ENCODE results near the gene ACP6. TPM values are rescaled to one million over a fixed set of nuclear protein-coding genes. Genes with fewer than 3 reads are reported as not detected.
A peak's percentile ranks its signal among the peaks of the same experiment; 100 is the strongest.
"Not testable (repeated sequence)": the region's sequence is repeated elsewhere in the genome, so short reads cannot be mapped to it uniquely, and the experiment has no call there.

The ACP6 gene
- total RNA-seq, 2 donors from 2014 or later, result 24.5 to 31.0 TPM

- ATAC-seq (replicated peaks in 1 of 2), result no peak
- no peak overlapping the region for H3K4me3 Mint-ChIP-seq
These were observed 44.0 kb downstream of the ACP6 start for GRCh38 chr1:147626291-147626690.

GRCh38 chr1:147625362-147625995, 44.8 kb downstream of the ACP6 start:
- peaks cover 31% of the 10 kb centered on the region for H3K4me1 Mint-ChIP-seq (ENCODE audit: low read depth)
- H3K36me3 Mint-ChIP-seq (ENCODE audit: insufficient read depth in 2 of 2), result peaks cover 3 to 4% of the 10 kb centered on the region in 2 donors
- peak overlapping the region; percentile 5 for H3K27ac Mint-ChIP-seq
- no peaks in the 10 kb centered on the region for H3K27me3 Mint-ChIP-seq (ENCODE audit: low read depth)
- H3K4me3 Mint-ChIP-seq, result no peak overlapping the region
- ATAC-seq (replicated peaks in 1 of 2) (no peak), DNase-seq (no peak)
- H3K9me3 Mint-ChIP-seq, result no peaks in the 10 kb centered on the region

More at GRCh38 chr1:147626291-147626690, 44.0 kb downstream of the ACP6 start:
- no peaks in the 10 kb centered on the region for H3K27me3 Mint-ChIP-seq (ENCODE audit: low read depth)
- peaks cover 0 to 3% of the 10 kb centered on the region in 2 donors for H3K36me3 Mint-ChIP-seq (ENCODE audit: insufficient read depth in 2 of 2)
- H3K27ac Mint-ChIP-seq, result no peak overlapping the region
- peaks cover 31% of the 10 kb centered on the region for H3K4me1 Mint-ChIP-seq (ENCODE audit: low read depth)
- no peaks in the 10 kb centered on the region for H3K9me3 Mint-ChIP-seq
- no peak for DNase-seq

- H3K4me3 Mint-ChIP-seq, result no peak overlapping the region
- no peak for ATAC-seq (replicated peaks in 1 of 2)
These were observed 45.8 kb downstream of the ACP6 start for GRCh38 chr1:147624529-147624928.

GRCh38 chr1:147624011-147624410, 46.3 kb downstream of the ACP6 start:
- peaks cover 31% of the 10 kb centered on the region for H3K4me1 Mint-ChIP-seq (ENCODE audit: low read depth)
- ATAC-seq (replicated peaks in 1 of 2), result no peak
- no peak overlapping the region for H3K27ac Mint-ChIP-seq
- H3K9me3 Mint-ChIP-seq, result no peaks in the 10 kb centered on the region
- DNase-seq, result no peak
- no peak overlapping the region for H3K4me3 Mint-ChIP-seq
- peaks cover 3 to 4% of the 10 kb centered on the region in 2 donors for H3K36me3 Mint-ChIP-seq (ENCODE audit: insufficient read depth in 2 of 2)
- H3K27me3 Mint-ChIP-seq (ENCODE audit: low read depth), result no peaks in the 10 kb centered on the region

More at GRCh38 chr1:147624529-147624928, 45.8 kb downstream of the ACP6 start:
- Mint-ChIP-seq H3K9me3 (no peaks in the 10 kb centered on the region), H3K27me3 (ENCODE audit: low read depth) (no peaks in the 10 kb centered on the region), H3K36me3 (ENCODE audit: insufficient read depth in 2 of 2) (peaks cover 3 to 4% of the 10 kb centered on the region in 2 donors), H3K4me1 (ENCODE audit: low read depth) (peaks cover 31% of the 10 kb centered on the region), H3K27ac (no peak overlapping the region)
- DNase-seq, result no peak

- DNase-seq, result no peak
- Mint-ChIP-seq H3K36me3 (ENCODE audit: insufficient read depth in 2 of 2) (peaks cover 4 to 6% of the 10 kb centered on the region in 2 donors), H3K4me3 (no peak overlapping the region), H3K4me1 (ENCODE audit: low read depth) (peaks cover 34% of the 10 kb centered on the region), H3K27ac (no peak overlapping the region), H3K9me3 (no peaks in the 10 kb centered on the region), H3K27me3 (ENCODE audit: low read depth) (no peaks in the 10 kb centered on the region)
- no peak for ATAC-seq (replicated peaks in 1 of 2)
These were observed 47.6 kb downstream of the ACP6 start for GRCh38 chr1:147622731-147623130.

GRCh38 chr1:147620543-147620942, 49.8 kb downstream of the ACP6 start:
- Mint-ChIP-seq H3K27ac (no peak overlapping the region), H3K9me3 (no peaks in the 10 kb centered on the region), H3K4me3 (no peak overlapping the region), H3K36me3 (ENCODE audit: insufficient read depth in 2 of 2) (peaks cover 9 to 15% of the 10 kb centered on the region in 2 donors), H3K27me3 (ENCODE audit: low read depth) (no peaks in the 10 kb centered on the region), H3K4me1 (ENCODE audit: low read depth) (peaks cover 26% of the 10 kb centered on the region)
- no peak for ATAC-seq (replicated peaks in 1 of 2)
- DNase-seq, result no peak

GRCh38 chr1:147619741-147620140, 50.6 kb downstream of the ACP6 start:
- no peak for DNase-seq
- peaks cover 10 to 15% of the 10 kb centered on the region in 2 donors for H3K36me3 Mint-ChIP-seq (ENCODE audit: insufficient read depth in 2 of 2)
- H3K27me3 Mint-ChIP-seq (ENCODE audit: low read depth), result no peaks in the 10 kb centered on the region
- ATAC-seq (replicated peaks in 1 of 2), result no peak
- H3K4me1 Mint-ChIP-seq (ENCODE audit: low read depth), result peaks cover 28% of the 10 kb centered on the region
- no peak overlapping the region for H3K27ac Mint-ChIP-seq
- H3K4me3 Mint-ChIP-seq, result no peak overlapping the region
- H3K9me3 Mint-ChIP-seq, result no peaks in the 10 kb centered on the region

GRCh38 chr1:147618771-147619170, 51.6 kb downstream of the ACP6 start:
- H3K4me3 Mint-ChIP-seq, result peak overlapping the region; percentile 33 to 47
- H3K9me3 Mint-ChIP-seq, result no peaks in the 10 kb centered on the region
- DNase-seq (no peak), ATAC-seq (replicated peaks in 1 of 2) (no peak)
- peaks cover 28% of the 10 kb centered on the region for H3K4me1 Mint-ChIP-seq (ENCODE audit: low read depth)
- H3K27me3 Mint-ChIP-seq (ENCODE audit: low read depth), result no peaks in the 10 kb centered on the region
- peaks cover 10 to 22% of the 10 kb centered on the region in 2 donors for H3K36me3 Mint-ChIP-seq (ENCODE audit: insufficient read depth in 2 of 2)
- H3K27ac Mint-ChIP-seq, result peak overlapping the region; percentile 78

- H3K36me3 Mint-ChIP-seq (ENCODE audit: insufficient read depth in 2 of 2), result peaks cover 10 to 27% of the 10 kb centered on the region in 2 donors
- H3K4me1 Mint-ChIP-seq (ENCODE audit: low read depth), result peaks cover 28% of the 10 kb centered on the region
- peak overlapping the region; percentile 29 to 47 for H3K4me3 Mint-ChIP-seq
These were observed 52.2 kb downstream of the ACP6 start for GRCh38 chr1:147618077-147618569.

GRCh38 chr1:147614966-147615365, 55.4 kb downstream of the ACP6 start:
- not testable (repeated sequence) for DNase-seq; H3K4me3 Mint-ChIP-seq; H3K27ac Mint-ChIP-seq; H3K27me3 Mint-ChIP-seq (ENCODE audit: low read depth); ATAC-seq (replicated peaks in 1 of 2); H3K9me3 Mint-ChIP-seq
- Mint-ChIP-seq H3K4me1 (ENCODE audit: low read depth) (peaks cover 28% of the 10 kb centered on the region), H3K36me3 (ENCODE audit: insufficient read depth in 2 of 2) (peaks cover 6 to 25% of the 10 kb centered on the region in 2 donors)

More at GRCh38 chr1:147618077-147618569, 52.2 kb downstream of the ACP6 start:
- DNase-seq, result peak; percentile 33
- peak; percentile 83 to 89 for ATAC-seq (replicated peaks in 1 of 2)
- Mint-ChIP-seq H3K9me3 (no peaks in the 10 kb centered on the region), H3K27me3 (ENCODE audit: low read depth) (no peaks in the 10 kb centered on the region), H3K27ac (peak overlapping the region; percentile 78)

- DNase-seq (no peak), ATAC-seq (replicated peaks in 1 of 2) (no peak)
- Mint-ChIP-seq H3K27me3 (ENCODE audit: low read depth) (no peaks in the 10 kb centered on the region), H3K36me3 (ENCODE audit: insufficient read depth in 2 of 2) (peaks cover 6 to 22% of the 10 kb centered on the region in 2 donors), H3K4me1 (ENCODE audit: low read depth) (peaks cover 23% of the 10 kb centered on the region), H3K27ac (no peak overlapping the region), H3K4me3 (no peak overlapping the region), H3K9me3 (no peaks in the 10 kb centered on the region)
These were observed 56.8 kb downstream of the ACP6 start for GRCh38 chr1:147613506-147613905.

GRCh38 chr1:147612366-147612765, 58.0 kb downstream of the ACP6 start:
- H3K9me3 Mint-ChIP-seq, result no peaks in the 10 kb centered on the region
- H3K4me3 Mint-ChIP-seq, result no peak overlapping the region
- DNase-seq, result no peak
- peaks cover 10 to 29% of the 10 kb centered on the region in 2 donors for H3K36me3 Mint-ChIP-seq (ENCODE audit: insufficient read depth in 2 of 2)
- ATAC-seq (replicated peaks in 1 of 2), result no peak
- H3K27me3 Mint-ChIP-seq (ENCODE audit: low read depth), result no peaks in the 10 kb centered on the region
- peaks cover 11% of the 10 kb centered on the region for H3K4me1 Mint-ChIP-seq (ENCODE audit: low read depth)
- H3K27ac Mint-ChIP-seq, result no peak overlapping the region

- ATAC-seq (replicated peaks in 1 of 2), result no peak
- no peak for DNase-seq
- Mint-ChIP-seq H3K27me3 (ENCODE audit: low read depth) (no peaks in the 10 kb centered on the region), H3K9me3 (no peaks in the 10 kb centered on the region), H3K4me3 (no peak overlapping the region), H3K36me3 (ENCODE audit: insufficient read depth in 2 of 2) (peaks cover 10 to 30% of the 10 kb centered on the region in 2 donors), H3K27ac (no peak overlapping the region), H3K4me1 (ENCODE audit: low read depth) (peaks cover 7% of the 10 kb centered on the region)
These were observed 58.7 kb downstream of the ACP6 start for GRCh38 chr1:147611586-147611985.

- H3K4me3 Mint-ChIP-seq, result no peak overlapping the region
- peaks cover 6% of the 10 kb centered on the region for H3K4me1 Mint-ChIP-seq (ENCODE audit: low read depth)
- no peaks in the 10 kb centered on the region for H3K9me3 Mint-ChIP-seq
- H3K27me3 Mint-ChIP-seq (ENCODE audit: low read depth), result no peaks in the 10 kb centered on the region
- H3K36me3 Mint-ChIP-seq (ENCODE audit: insufficient read depth in 2 of 2), result peaks cover 10 to 30% of the 10 kb centered on the region in 2 donors
- ATAC-seq (replicated peaks in 1 of 2) (peak in 1 of 2 donors; percentile 23), DNase-seq (no peak)
- no peak overlapping the region for H3K27ac Mint-ChIP-seq
These were observed 59.3 kb downstream of the ACP6 start for GRCh38 chr1:147611021-147611426.
